ENCODE data around the gene SLC39A11. TPM values are rescaled to one million over a fixed set of nuclear protein-coding genes. Genes with fewer than 3 reads are reported as not detected.

SLC39A11 gene
- total RNA-seq, 1 experiment from 2014 or later, result 57.1 TPM

GRCh38 chr17:72822358-72823023, 270.0 kb downstream of the SLC39A11 start:
- H3K4me1 ChIP-seq (replicated peaks; ENCODE audit: insufficient read depth), result no peaks in the 10 kb centered on the region
- no peak overlapping the region for H3K4me3 ChIP-seq
- peaks cover 25% of the 10 kb centered on the region for H3K9me3 ChIP-seq (ENCODE audit: insufficient read depth, low read depth)
- no peaks in the 10 kb centered on the region for H3K27me3 ChIP-seq (ENCODE audit: insufficient read depth, low read depth)
- POLR2A ChIA-PET (ENCODE audit: unreplicated experiment), result no interaction called here
- H3F3A ChIP-seq (ENCODE audit: insufficient read depth, low read depth), result no peaks in the 10 kb centered on the region
- H3K4me2 ChIP-seq, result no peak overlapping the region
- peaks cover 7% of the 10 kb centered on the region for H3K36me3 ChIP-seq (ENCODE audit: low read depth)
- no peaks in the 10 kb centered on the region for H4K20me1 ChIP-seq (ENCODE audit: insufficient read depth)
- no peak overlapping the region for H3K27ac ChIP-seq
- peak; percentile 27 to 41 for DNase-seq
- no peak overlapping the region for H2AFZ ChIP-seq
- BruUV-seq (replicated peaks), result no TSS peak
- H3K79me2 ChIP-seq (ENCODE audit: low read depth), result no peaks in the 10 kb centered on the region
- intact Hi-C loops (cut with micrococcal nuclease; ENCODE audit: unreplicated experiment), result no loop called here
- no peak for TF ChIP-seq EZH2 (IDR thresholded peaks at IDR 0.05; ENCODE audit: low read depth)
- no peak for TF ChIP-seq CTCF (conservative IDR thresholded peaks at IDR 0.05)
- H3K9me2 ChIP-seq (ENCODE audit: insufficient read depth), result no peaks in the 10 kb centered on the region
- CTCF ChIA-PET, result no interaction called here

GRCh38 chr17:72816406-72816805, 276.1 kb downstream of the SLC39A11 start:
- intact Hi-C loops (cut with micrococcal nuclease; ENCODE audit: unreplicated experiment), result no loop called here

GRCh38 chr17:72813481-72813880, 279.0 kb downstream of the SLC39A11 start:
- Histone ChIP-seq H4K20me1 (ENCODE audit: insufficient read depth) (no peaks in the 10 kb centered on the region), H3K79me2 (ENCODE audit: low read depth) (no peaks in the 10 kb centered on the region), H3K36me3 (ENCODE audit: low read depth) (no peaks in the 10 kb centered on the region), H3K27me3 (ENCODE audit: insufficient read depth, low read depth) (no peaks in the 10 kb centered on the region), H3K9me2 (ENCODE audit: insufficient read depth) (no peaks in the 10 kb centered on the region), H3K27ac (no peak overlapping the region), H3K9me3 (ENCODE audit: insufficient read depth, low read depth) (no peaks in the 10 kb centered on the region), H3K4me1 (replicated peaks; ENCODE audit: insufficient read depth) (no peaks in the 10 kb centered on the region), H2AFZ (no peak overlapping the region), H3F3A (ENCODE audit: insufficient read depth, low read depth) (no peaks in the 10 kb centered on the region), H3K4me3 (no peak overlapping the region), H3K4me2 (no peak overlapping the region)
- ChIA-PET CTCF (no interaction called here), POLR2A (ENCODE audit: unreplicated experiment) (no interaction called here)
- intact Hi-C loops (cut with micrococcal nuclease; ENCODE audit: unreplicated experiment), result no loop called here
- TF ChIP-seq CTCF (conservative IDR thresholded peaks at IDR 0.05) (no peak), EZH2 (IDR thresholded peaks at IDR 0.05; ENCODE audit: low read depth) (no peak)
- no peak for DNase-seq
- no TSS peak for BruUV-seq (replicated peaks)

More at GRCh38 chr17:72816406-72816805, 276.1 kb downstream of the SLC39A11 start:
- no peaks in the 10 kb centered on the region for H3K9me3 ChIP-seq (ENCODE audit: insufficient read depth, low read depth)
- no peaks in the 10 kb centered on the region for H3K36me3 ChIP-seq (ENCODE audit: low read depth)
- no peak overlapping the region for H3K4me2 ChIP-seq
- BruUV-seq (replicated peaks), result no TSS peak
- H3K79me2 ChIP-seq (ENCODE audit: low read depth), result no peaks in the 10 kb centered on the region
- ChIA-PET POLR2A (ENCODE audit: unreplicated experiment) (no interaction called here), CTCF (no interaction called here)
- no peak for DNase-seq
- no peaks in the 10 kb centered on the region for H4K20me1 ChIP-seq (ENCODE audit: insufficient read depth)
- H3F3A ChIP-seq (ENCODE audit: insufficient read depth, low read depth), result no peaks in the 10 kb centered on the region
- no peaks in the 10 kb centered on the region for H3K9me2 ChIP-seq (ENCODE audit: insufficient read depth)
- H3K27me3 ChIP-seq (ENCODE audit: insufficient read depth, low read depth), result no peaks in the 10 kb centered on the region
- no peak overlapping the region for H3K27ac ChIP-seq
- no peak overlapping the region for H2AFZ ChIP-seq
- H3K4me1 ChIP-seq (replicated peaks; ENCODE audit: insufficient read depth), result no peaks in the 10 kb centered on the region
- no peak for TF ChIP-seq CTCF (conservative IDR thresholded peaks at IDR 0.05)
- TF ChIP-seq EZH2 (IDR thresholded peaks at IDR 0.05; ENCODE audit: low read depth), result no peak
- no peak overlapping the region for H3K4me3 ChIP-seq

Data from PC-9 (cell line).